Measurements from ENCODE around the gene BST2. TPM values are rescaled to one million over a fixed set of nuclear protein-coding genes. Genes with fewer than 3 reads are reported as not detected.

BST2 gene
- total and polyA plus RNA-seq, 9 of the 15 experiments (the other 6 are each of a cell fraction or from before 2014, with no cell fraction given), result 11.2 to 232 (median 151) TPM

DNA sequence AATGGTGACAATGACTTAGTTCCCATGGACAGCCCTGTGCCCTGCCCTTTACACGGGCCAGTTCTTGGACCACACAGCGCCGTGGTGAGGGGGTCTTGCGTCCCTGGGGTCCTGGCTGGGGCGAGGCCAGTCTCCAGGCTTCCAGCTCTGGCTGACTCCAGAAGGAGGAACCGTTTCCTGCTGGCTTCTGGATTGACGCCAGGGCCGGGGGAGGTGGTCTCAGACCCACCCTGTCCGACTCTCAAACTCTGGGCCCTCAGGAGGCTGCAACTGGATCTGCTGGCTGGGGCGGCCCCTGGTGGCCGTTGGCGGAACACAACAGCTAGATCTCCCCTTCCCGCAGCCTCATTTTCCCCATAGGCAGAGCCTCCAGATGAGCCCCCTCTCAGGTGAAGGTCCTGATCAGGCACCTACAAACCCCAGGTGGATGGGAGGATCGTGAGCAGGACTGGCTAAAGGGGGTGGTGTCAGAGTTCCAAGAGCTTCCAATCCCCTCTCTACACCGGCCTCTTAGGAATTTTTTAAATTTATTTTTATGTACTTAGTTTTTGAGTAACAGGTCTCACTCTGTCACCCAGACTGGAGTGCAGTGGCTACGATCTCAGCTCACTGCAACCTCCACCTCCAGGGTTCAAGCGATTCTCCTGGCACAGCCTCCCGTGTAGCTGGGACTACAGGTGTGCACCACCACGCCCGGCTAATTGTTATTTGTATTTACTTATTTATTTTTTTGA lies 19.4 kb downstream of the BST2 start (continued):
- TF ChIP-seq, protein P1, sequence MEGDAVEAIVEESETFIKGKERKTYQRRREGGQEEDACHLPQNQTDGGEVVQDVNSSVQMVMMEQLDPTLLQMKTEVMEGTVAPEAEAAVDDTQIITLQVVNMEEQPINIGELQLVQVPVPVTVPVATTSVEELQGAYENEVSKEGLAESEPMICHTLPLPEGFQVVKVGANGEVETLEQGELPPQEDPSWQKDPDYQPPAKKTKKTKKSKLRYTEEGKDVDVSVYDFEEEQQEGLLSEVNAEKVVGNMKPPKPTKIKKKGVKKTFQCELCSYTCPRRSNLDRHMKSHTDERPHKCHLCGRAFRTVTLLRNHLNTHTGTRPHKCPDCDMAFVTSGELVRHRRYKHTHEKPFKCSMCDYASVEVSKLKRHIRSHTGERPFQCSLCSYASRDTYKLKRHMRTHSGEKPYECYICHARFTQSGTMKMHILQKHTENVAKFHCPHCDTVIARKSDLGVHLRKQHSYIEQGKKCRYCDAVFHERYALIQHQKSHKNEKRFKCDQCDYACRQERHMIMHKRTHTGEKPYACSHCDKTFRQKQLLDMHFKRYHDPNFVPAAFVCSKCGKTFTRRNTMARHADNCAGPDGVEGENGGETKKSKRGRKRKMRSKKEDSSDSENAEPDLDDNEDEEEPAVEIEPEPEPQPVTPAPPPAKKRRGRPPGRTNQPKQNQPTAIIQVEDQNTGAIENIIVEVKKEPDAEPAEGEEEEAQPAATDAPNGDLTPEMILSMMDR (IDR thresholded peaks at IDR 0.05 in 2 of 3, conservative IDR thresholded peaks at IDR 0.05 in 1 of 3; ENCODE audit: insufficient read depth in 2 of 3, low read depth in 1 of 3, low read length in 3 of 3), result peak; percentile 89 to 97 (median 95)
- TF ChIP-seq, protein P2, sequence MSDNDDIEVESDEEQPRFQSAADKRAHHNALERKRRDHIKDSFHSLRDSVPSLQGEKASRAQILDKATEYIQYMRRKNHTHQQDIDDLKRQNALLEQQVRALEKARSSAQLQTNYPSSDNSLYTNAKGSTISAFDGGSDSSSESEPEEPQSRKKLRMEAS (CRISPR knock-in tag; IDR thresholded peaks at IDR 0.05), result peak; percentile 35
- no peak for TF ChIP-seq HNRNPK (IDR thresholded peaks at IDR 0.05; ENCODE audit: low read depth, low read length, poor library complexity, severe bottlenecking)
- TF ChIP-seq ESRRA (IDR thresholded peaks at IDR 0.05; ENCODE audit: borderline replicate concordance, low read depth), result no peak
- TF ChIP-seq RBM34 (IDR thresholded peaks at IDR 0.05; ENCODE audit: borderline replicate concordance, insufficient read depth, low read length), result no peak
- no peak for TF ChIP-seq FIP1L1 (IDR thresholded peaks at IDR 0.05; ENCODE audit: low read depth, low read length, poor library complexity, severe bottlenecking)
- no peak for TF ChIP-seq CCNT2 (IDR thresholded peaks at IDR 0.05; ENCODE audit: borderline replicate concordance, extremely low read depth, insufficient read length, low read depth, low read length)
- TF ChIP-seq, protein P3, sequence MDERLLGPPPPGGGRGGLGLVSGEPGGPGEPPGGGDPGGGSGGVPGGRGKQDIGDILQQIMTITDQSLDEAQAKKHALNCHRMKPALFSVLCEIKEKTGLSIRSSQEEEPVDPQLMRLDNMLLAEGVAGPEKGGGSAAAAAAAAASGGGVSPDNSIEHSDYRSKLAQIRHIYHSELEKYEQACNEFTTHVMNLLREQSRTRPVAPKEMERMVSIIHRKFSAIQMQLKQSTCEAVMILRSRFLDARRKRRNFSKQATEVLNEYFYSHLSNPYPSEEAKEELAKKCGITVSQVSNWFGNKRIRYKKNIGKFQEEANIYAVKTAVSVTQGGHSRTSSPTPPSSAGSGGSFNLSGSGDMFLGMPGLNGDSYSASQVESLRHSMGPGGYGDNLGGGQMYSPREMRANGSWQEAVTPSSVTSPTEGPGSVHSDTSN (CRISPR knock-in tag; IDR thresholded peaks at IDR 0.05; ENCODE audit: low read depth), result no peak
- TF ChIP-seq, protein P3 (tag; conservative IDR thresholded peaks at IDR 0.05; ENCODE audit: low read depth), result no peak
- TF ChIP-seq, protein P4, sequence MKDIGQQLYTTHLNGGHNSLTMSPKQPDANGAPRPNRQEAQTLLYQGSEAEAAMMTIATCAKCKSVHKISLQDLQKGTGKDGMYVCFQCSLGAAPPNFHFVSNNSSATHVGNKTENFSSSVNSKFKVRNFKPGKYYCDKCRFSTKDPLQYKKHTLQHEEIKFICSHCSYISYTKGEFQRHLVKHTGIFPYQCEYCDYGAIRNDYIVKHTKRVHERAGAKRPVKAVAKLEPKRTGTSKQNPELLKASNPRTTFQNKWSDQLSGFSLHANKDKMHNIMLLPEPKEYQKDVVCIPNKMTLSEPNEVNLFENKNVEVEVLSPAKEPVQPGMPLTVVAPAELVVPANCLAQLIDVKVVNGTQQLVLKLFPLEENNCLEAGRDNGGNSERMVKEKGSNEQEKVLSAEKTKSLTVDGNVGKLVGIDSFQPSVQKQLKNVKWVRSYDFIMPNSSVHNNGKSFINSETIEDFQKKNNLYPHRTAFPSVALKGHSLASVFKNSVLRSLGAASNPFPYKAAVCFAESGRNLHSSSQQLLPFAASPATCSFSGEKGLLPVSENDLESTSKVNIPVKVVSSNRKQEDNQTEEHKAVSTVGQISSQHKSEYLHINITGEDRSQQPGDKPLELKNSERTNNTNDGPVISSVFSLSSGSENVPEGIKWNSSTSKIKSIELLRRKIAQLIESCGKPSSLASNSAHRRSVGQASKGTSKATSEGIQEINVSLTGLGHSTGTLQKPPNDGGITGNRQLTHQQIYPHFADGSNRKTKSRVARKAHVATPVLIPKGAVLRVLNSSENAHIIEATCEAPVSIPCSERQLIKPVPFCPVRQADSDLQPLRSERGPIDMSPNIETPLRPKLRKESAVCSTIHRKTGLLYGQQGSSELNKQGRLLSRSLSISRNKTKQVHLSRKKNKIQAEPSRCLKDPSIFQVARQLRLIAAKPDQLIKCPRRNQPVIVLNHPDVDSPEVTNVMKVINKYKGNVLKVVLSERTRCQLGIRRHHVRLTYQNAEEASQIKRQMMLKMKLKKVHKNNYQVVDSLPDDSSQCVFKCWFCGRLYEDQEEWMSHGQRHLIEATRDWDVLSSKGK (CRISPR knock-in tag; IDR thresholded peaks at IDR 0.05), result no peak
- TF ChIP-seq, protein P5, sequence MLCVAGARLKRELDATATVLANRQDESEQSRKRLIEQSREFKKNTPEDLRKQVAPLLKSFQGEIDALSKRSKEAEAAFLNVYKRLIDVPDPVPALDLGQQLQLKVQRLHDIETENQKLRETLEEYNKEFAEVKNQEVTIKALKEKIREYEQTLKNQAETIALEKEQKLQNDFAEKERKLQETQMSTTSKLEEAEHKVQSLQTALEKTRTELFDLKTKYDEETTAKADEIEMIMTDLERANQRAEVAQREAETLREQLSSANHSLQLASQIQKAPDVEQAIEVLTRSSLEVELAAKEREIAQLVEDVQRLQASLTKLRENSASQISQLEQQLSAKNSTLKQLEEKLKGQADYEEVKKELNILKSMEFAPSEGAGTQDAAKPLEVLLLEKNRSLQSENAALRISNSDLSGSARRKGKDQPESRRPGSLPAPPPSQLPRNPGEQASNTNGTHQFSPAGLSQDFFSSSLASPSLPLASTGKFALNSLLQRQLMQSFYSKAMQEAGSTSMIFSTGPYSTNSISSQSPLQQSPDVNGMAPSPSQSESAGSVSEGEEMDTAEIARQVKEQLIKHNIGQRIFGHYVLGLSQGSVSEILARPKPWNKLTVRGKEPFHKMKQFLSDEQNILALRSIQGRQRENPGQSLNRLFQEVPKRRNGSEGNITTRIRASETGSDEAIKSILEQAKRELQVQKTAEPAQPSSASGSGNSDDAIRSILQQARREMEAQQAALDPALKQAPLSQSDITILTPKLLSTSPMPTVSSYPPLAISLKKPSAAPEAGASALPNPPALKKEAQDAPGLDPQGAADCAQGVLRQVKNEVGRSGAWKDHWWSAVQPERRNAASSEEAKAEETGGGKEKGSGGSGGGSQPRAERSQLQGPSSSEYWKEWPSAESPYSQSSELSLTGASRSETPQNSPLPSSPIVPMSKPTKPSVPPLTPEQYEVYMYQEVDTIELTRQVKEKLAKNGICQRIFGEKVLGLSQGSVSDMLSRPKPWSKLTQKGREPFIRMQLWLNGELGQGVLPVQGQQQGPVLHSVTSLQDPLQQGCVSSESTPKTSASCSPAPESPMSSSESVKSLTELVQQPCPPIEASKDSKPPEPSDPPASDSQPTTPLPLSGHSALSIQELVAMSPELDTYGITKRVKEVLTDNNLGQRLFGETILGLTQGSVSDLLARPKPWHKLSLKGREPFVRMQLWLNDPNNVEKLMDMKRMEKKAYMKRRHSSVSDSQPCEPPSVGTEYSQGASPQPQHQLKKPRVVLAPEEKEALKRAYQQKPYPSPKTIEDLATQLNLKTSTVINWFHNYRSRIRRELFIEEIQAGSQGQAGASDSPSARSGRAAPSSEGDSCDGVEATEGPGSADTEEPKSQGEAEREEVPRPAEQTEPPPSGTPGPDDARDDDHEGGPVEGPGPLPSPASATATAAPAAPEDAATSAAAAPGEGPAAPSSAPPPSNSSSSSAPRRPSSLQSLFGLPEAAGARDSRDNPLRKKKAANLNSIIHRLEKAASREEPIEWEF (CRISPR knock-in tag; IDR thresholded peaks at IDR 0.05), result no peak
